Activated CD4-positive, alpha-beta T cell treated with anti-CD3 and anti-CD28 coated beads, Interleukin-2, Interleukin-4, amounts not matched to agents 100 ng/mL and 50 ng/mL, durations not matched to agents 16 hours and 8 hours (primary cell): ENCODE data around the gene ZNF491.
"Not testable (repeated sequence)": the region's sequence is repeated elsewhere in the genome, so short reads cannot be mapped to it uniquely, and the experiment has no call there.

Experiments
- DNase-seq: peaks from one replicate; pipeline ENCODE4 v3.0.0-alpha.2; 2020; ENCODE audit warnings: low spot score

The ZNF491 gene

DNA sequence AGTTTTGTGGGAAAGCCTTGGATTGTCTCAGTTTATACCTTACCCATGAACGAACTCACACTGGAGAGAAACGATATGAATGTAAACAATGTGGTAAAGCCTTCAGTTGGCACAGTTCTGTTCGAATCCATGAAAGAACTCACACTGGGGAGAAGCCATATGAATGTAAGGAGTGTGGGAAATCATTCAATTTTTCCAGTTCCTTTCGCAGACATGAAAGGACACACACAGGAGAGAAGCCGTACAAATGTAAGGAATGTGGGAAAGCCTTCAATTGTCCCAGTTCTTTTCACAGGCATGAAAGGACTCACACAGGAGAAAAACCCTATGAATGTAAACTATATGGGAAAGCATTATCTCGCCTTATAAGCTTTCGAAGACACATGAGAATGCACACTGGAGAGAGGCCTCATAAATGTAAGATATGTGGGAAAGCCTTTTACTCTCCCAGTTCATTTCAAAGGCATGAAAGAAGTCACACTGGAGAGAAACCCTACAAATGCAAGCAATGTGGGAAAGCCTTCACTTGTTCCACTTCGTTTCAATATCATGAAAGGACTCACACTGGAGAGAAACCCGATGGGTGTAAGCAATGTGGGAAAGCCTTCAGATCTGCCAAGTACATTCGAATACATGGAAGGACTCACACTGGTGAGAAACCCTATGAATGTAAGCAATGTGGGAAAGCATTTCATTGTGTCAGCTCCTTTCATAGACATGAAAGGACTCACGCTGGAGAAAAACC is 8.2 kb downstream of the ZNF491 start:
- no peak for DNase-seq

DNA sequence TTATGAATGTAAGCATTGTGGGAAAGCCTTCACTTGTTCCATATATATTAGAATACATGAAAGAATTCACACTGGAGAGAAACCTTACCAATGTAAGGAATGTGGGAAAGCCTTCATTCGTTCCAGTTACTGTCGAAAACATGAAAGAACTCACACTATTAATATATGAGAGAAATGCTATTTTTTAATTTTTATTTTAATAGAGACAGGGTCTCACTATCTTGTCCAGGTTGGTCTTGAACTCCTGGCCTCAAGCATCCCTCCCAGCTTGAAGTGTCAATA is 8.7 kb downstream of the ZNF491 start:
- no peak for DNase-seq

DNA sequence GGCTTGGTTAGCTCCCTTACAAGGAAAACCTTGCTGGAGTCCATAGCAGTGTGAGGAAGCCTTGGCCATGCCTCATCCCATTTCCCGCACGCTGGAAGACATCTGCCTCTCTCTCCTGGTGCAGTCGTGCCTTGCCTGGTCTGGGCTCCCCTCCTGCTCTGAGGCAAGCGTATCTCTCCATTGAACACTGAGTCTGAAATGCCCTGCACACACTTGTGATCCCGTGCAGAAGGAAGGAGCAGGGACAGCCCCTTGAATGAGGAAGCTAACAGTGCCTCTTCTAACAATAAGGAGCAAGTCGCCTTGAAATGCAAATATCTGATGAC is 15.3 kb downstream of the ZNF491 start:
- no peak for DNase-seq

DNA sequence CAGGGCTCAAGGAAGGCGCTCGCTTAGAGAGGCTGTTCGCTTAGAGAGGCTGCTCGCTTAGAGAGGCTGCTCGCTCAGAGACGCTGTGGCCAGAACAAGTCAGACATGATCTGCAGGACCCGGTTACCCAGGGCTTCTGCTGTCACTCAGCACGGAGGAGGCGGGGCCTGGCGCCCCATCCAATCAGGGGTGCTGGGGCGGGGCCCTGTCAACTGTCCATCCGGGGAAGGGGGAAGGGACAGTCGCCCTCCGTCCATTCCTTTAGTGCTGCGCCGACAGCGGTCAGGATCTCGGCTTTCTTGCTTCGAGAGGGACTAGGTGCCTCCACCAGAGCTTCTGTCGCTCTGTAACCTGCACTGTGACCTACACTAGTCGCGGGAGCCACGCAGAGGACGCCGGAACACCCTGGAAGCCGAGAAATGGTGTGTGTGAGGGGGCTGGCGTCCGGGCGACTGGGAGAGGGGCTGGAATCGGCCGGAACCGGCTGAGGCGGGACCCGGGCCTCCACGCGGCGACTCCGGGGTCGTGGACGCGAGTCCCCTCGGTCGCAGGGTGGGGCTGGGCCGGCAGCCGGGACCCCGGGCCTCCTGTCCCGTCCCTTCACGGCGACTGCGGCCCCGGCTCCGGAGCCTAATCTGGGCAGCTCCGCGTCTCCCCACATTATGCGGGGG is 15.8 kb downstream of the ZNF491 start, which contains the start of gene ZNF440:
Gene ZNF440, plus strand, starts transcription at position 245 of the 671 bp plus-strand sequence. Its CDS starts 175 bp downstream, at position 420.
- DNase-seq = peak; percentile 89

DNA sequence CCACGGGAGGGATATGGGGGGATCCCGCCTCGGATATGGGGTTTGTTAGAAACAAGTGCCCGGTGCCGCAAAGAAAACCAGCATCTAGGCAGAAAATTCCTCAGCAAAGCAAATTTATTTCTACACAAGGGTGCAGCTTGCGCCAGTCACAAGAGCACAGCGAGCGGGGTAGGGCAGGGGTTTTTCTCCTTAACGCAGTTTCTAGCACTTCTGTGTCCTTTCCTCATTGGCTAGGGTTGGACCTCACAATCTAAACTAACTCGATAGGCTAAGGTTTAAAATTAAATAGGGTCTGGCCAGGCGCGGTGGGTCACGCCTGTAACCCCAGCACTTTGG is 16.3 kb downstream of the ZNF491 start:
- no peak for DNase-seq

DNA sequence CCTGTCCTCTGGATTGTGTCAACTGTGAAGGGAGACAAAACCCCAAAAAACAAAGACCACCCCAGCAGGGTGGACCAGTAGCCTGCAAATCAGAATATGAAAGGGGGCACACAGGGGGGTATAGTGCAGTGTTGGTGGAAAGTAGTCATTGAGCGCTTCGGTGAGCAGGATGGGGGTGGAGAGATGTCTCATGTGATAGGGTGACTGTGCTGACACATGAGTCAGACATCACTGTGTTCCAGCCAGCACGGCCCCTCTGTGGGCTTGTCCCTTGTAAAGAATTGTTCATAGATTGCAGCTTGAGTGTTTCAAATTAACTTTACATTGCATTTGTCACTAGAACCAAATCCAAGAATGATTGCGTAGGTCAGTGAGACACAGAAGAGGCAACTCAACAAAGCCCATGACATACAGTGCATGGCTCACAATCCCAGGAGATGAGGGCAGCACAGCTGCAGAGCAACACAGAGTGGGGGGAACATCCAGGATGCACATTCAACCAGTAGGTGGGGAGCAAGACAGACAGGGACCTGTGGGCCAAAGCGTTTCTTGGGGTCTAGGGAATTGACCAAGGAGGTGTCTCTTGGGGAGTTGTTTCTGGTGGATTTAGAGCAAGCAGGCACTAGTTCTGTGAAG is 23.3 kb downstream of the ZNF491 start:
- no peak for DNase-seq

DNA sequence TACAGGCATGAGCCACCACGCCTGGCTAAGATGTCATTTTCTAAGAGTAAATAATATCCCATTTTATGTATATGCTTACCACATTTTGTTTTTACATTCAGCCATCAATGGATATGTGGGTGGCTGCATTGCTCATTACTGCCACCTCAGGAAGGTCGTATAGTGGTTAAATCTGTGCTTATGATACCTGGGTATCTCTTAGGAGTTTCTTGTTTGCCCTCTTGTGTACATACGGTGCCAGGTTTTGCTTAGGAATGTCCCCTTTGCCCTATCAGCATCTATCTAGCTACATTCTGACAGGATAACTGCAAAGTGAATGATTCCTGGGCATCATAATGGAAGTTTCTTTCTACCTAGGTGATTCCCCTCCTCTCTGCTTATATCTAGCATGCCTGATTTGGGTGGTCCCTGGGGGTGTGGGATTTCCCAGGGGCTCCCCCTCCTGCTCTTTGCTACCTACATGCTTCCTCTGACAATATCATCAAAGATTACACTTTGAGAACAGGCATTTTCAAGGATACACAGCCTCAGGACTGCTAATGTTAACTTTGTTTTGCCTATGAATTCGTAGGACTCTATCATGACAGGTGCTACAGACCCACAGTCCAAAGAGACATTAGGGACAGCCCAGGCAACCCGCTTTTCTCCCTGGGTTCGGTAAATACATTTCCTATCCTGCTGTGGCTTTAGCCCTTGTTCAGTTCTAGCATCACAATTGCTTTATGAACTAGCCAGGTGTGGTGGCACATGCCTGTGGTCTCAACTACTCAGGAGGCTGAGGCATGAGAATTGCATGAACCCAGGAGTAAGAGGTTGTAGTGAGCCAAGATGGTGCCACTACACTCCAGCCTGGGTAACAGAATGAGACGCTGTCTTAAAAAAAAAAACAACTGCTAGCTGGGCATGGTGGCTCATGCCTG is 30.9 kb downstream of the ZNF491 start:
- not testable (repeated sequence) for DNase-seq

DNA sequence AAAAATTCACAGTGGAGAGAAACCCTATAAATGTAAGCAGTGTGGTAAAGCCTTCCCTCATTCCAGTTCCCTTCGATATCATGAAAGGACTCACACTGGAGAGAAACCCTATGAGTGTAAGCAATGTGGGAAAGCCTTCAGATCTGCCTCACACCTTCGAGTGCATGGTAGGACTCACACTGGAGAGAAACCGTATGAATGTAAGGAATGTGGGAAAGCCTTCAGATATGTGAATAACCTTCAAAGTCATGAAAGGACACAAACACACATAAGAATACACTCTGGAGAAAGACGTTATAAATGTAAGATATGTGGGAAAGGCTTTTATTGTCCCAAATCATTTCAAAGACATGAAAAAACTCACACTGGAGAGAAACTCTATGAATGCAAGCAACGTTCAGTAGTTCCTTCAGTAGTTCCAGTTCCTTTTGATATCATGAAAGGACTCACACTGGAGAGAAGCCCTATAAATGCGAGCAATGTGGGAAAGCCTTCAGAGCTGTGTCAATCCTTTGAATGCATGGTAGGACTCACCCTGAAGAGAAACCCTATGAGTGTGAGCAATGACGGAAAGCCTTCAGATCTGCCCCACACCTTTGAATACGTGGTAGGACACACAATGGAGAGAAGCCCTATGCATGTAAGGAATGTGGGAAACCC is 34.1 kb downstream of the ZNF491 start:
- DNase-seq = no peak

DNA sequence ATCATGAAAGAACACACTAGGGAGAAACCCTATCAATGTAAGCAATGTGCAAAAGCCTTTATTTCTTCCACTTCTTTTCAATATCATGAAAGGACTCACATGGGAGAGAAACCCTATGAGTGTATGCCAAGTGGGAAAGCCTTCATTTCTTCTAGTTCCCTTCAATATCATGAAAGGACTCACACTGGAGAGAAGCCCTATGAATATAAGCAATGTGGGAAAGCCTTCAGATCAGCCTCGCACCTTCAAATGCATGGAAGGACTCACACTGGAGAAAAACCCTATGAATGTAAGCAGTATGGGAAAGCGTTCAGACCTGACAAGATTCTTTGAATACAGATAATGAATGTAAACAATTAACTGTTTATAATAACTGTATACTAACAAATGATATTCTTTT is 35.2 kb downstream of the ZNF491 start:
- DNase-seq = no peak

DNA sequence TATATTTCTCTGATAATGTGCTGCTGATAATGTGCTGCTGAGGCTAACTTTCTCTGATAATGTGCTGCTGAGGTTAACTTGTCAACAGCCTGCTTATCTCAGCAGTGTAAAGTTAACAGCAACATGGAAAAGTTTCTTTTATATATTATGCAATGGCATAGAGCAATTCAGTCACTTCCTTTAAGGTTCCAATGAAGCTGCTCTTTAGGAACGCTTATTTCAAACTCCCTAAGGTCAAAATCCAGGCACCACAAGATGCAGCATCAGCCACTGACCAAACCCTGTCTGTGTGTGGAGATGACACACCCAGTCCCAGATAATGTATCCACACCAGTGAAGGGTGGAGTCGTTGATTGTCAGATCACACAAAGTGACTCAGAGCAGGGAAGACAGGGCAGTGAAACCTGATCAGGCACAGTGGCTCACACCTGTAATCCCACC is 37.3 kb downstream of the ZNF491 start:
- DNase-seq = not testable (repeated sequence)

DNA sequence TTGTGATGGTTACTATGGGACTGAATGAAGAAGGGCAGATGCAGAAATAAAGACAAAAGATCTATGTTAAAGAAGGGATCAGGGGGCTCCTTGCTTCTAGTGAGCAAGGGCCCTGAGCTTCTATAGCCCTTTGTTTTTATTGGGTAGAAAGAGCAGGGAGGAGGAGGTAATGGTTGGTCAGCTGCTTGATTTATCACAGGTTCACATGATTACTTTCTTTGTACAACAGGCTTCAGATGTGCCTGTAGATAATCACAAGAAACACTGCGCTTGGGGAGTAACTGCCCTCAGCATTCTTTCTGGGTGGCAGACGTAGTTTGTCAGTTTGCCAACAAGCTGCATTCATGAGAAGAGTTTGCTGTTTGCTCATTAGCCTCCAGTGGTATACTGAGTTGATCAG is 45.4 kb downstream of the ZNF491 start:
- no peak for DNase-seq

DNA sequence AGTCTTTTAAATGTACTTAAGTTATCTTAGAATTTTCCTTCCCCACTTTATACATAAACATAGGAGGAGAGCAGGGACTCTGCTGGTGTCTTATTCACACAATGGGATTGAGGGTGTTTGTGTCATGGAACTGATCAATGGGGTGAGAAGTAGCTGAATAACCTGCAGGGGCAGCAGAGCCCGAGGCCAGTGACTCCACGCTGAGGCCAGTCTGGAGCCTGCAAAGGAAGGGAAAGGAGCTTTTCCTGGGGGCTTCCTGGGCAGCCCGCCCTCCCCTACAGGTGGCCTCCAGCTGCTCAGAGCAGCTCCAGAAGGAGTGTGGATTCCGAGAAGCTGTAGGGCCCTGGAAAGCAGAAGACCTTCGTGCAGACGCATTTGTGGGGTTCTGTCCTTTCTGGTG is 49.3 kb downstream of the ZNF491 start:
- not testable (repeated sequence) for DNase-seq

DNA sequence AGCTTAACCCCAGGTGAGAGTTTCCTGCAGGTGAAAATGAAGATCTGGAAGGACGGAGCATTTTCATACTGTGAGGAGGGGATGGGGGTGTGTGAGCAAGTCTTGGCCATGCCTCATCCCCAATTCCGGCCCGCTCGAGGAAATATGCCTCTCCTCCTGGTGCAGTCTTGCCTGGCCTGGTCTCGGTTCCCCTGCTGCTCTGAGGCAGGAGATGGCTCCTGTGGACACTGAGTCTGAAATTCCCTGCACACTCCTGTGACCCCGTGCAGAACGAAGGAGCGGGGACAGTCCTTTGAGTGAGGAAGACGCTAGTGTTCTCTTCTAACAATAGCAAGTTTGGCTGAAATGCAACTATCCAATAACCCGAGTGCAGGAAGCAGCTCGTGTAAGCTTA is 49.9 kb downstream of the ZNF491 start:
- DNase-seq = no peak

DNA sequence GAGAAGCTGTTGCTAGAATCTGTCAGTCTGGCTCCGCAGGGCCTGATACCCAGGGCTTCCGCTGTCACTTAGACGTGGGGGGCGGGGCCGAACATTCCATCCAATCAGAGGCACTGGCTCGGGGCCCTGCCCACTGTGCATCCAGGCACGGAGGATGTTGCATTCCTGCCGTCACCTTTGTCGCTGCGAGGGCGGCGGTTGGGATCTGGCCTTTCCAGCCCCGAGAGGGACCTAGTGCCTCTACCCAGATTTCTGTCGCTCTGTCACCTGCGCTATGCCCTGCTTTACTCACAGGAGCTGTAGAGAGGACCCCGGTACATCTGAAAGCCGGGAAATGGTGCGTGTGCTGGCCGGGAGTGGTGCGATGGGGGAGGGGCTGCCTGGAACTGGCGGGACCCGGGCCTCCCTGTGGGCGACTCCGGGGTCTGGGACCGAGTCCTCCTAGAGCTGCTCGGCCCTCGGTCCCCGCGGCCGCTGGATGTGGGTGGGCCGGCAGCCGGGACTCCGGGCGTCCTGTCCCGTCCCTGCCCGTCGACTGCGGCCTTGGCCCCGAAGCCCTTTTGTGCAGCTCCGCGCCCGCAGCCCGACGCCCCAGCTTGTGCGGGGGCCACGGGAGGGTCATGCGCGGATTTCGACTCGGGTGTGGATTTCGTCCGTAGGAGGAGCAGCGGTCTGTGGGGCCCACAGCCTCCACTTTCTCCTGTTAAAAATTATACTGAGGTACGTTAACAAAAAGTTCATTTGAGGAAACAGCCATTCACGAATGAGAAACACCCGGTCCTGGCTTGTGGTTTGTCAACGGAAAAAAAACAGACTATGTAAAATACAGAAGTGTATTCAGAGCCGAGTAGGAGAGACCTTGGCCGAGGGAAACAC is 50.5 kb downstream of the ZNF491 start, which contains the start of gene ZNF439:
Gene ZNF439, plus strand, starts transcription at position 133 of the 876 bp plus-strand sequence. Its CDS starts 142 bp downstream, at position 275.
- peak; percentile 43 for DNase-seq

DNA sequence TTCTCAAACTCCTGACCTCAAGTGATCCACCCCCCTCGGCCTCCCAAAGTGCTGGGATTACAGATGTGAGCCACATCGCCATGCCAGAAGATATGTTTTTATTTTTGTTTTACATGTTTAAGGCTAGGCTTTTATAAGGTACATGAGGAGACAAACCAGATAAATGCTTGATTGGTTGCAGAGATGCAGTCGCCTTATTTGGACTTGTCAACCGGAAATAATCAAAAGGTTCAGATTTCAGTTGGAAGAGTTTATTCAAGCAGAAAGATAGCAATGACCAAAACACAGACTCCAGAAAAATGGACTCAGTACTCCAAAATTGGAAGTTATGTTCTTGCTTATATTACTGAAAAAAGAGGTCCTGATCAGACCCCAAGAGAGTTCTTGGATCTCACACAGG is 52.0 kb downstream of the ZNF491 start:
- not testable (repeated sequence) for DNase-seq

DNA sequence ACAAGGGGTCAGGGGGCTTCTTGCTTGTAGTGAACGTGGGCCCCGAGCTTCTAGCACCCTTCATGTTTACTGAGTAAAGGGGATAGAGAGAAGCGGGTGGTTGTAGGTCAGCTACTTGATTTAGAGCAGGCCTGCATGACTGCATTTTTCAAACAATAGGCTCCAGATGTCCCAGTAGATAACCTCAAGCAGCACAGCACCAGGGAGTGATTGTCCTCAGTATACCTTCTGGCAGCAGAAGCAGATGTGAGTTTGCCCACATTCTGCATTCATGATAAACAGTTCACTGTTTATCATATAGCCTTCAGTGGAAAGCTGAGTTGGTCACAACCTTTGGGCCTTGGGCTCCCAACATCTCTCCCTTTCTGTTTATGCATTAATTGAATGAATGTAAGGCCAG is 55.0 kb downstream of the ZNF491 start:
- DNase-seq = no peak

DNA sequence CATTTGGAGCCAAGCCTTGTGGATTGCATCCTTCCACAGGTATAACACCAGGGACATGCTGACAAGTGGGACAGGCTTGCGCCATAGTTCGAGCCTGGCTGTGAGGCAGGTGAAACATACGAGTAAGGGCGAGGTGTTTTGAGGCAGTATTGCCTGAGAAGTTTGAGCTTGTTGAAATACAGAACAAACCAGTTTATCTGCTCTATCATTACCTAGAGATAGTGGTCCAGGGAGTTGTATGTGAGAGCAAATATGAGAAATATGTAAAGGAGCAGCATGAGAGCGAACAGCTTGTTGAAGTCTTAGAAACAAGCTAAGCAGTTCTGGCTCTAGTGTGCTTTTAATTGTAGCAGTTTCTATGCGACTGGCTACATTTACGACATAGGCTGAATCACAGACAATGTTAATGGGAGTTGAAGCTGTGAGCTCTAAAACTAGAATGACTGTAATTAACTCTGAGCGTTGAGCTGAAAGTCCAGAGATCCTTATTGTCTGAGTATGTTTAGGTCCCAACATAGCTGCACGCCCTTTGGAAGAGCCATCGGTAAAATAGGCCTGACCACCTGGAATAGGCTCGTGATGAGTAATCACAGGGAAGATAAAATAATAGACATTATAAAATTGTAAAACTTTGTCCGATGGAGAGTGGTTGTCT is 58.4 kb downstream of the ZNF491 start:
- DNase-seq = no peak
